Endothelial cell of umbilical vein (primary cell): Measurements from ENCODE around the gene CAMK2B. TPM values are rescaled to one million over a fixed set of nuclear protein-coding genes. Genes with fewer than 3 reads are reported as not detected.

Experiments used
- BruUV-seq: library from RNA; stranded (reverse); fragments of 400-500 nt; replicated peaks from 2 replicates; lab custom pipeline; 2021; lab: Mats Ljungman, UMichigan
- CTCF ChIA-PET: fragments of 300-600, 350-600 bp; sonication (Branson Sonifier 250); formaldehyde crosslinking; loops from one replicate; lab custom pipeline; 2021; ENCODE audit warnings: antibody characterized with exemption, inconsistent platforms; lab: Charles Lee
- POLR2A ChIA-PET: fragments of 300-600, 350-600 bp; sonication (Branson Sonifier 250); formaldehyde crosslinking; loops from one replicate; lab custom pipeline; 2021; ENCODE audit warnings: antibody characterized with exemption, inconsistent platforms; lab: Charles Lee
- DNase-seq: peaks from one replicate; pipeline ENCODE4 v3.0.0-alpha.2; 2011; ENCODE audit warnings: low read depth, low spot score
- FAIRE-seq: peaks from 2 replicates; lab custom pipeline; 2011; peaks lifted over from hg19 to GRCh38; lab: Jason Lieb, UNC
- H2AFZ ChIP-seq: 2 replicates; pipeline ENCODE4 v1.6.0; 2012; ENCODE audit warnings: low read depth, low read length, control low read depth, inconsistent platforms
- H3K27ac ChIP-seq: 2 replicates; pipeline ENCODE4 v1.5.1; 2011; ENCODE audit warnings: low read depth, mild to moderate bottlenecking, control low read depth, low read length, moderate library complexity; ENCODE audit not compliant: insufficient read depth
- H3K27me3 ChIP-seq, 2 experiments: 2 replicates each; pipeline versions ENCODE4 v1.6.0 to v1.6.1; 2011; ENCODE audit warnings: low read length in 2 of 2, mixed read lengths in 1 of 2; ENCODE audit not compliant: control insufficient read depth in 2 of 2, insufficient read depth in 2 of 2
- H3K36me3 ChIP-seq, 2 experiments: 2 replicates in 1 of 2; 3 replicates in 1 of 2; pipeline ENCODE4 v1.5.1; 2011; ENCODE audit warnings: low read length in 2 of 2, mild to moderate bottlenecking in 1 of 2, moderate library complexity in 1 of 2; ENCODE audit not compliant: control insufficient read depth in 2 of 2, insufficient read depth in 2 of 2; ENCODE audit errors: extremely low read depth in 1 of 2
- H3K4me1 ChIP-seq: 3 replicates; pipeline ENCODE4 v1.5.1; 2011; ENCODE audit warnings: mild to moderate bottlenecking, low read length; ENCODE audit not compliant: control insufficient read depth, insufficient read depth; ENCODE audit errors: extremely low read depth
- H3K4me2 ChIP-seq: 2 replicates; pipeline ENCODE4 v1.6.1; 2011; ENCODE audit warnings: low read length, control low read depth, mixed read lengths; ENCODE audit not compliant: insufficient read depth
- H3K4me3 ChIP-seq, 3 experiments: fragments of 200-600 bp in 1 of 3; sonication (generic), shearing (Covaris generic) in 1 of 3; replicated peaks in 1 of 3; 2 replicates each; pipeline ENCODE4 v1.5.1; 2011 to 2016; ENCODE audit warnings: control low read depth in 3 of 3, low read length in 3 of 3, mild to moderate bottlenecking in 2 of 3, inconsistent platforms in 1 of 3, low read depth in 1 of 3, moderate library complexity in 1 of 3; ENCODE audit not compliant: insufficient read depth in 1 of 3
- H3K79me2 ChIP-seq: 2 replicates; pipeline ENCODE4 v1.6.0; 2012; ENCODE audit warnings: low read length, inconsistent platforms; ENCODE audit not compliant: control insufficient read depth, insufficient read depth
- H3K9ac ChIP-seq: replicated peaks from 2 replicates; pipeline ENCODE3; 2011; ENCODE audit warnings: low read length, control low read depth; ENCODE audit not compliant: insufficient read depth; ENCODE audit errors: extremely low read depth
- H3K9me1 ChIP-seq: replicated peaks from 3 replicates; pipeline ENCODE4 v1.6.0; 2011; ENCODE audit warnings: mild to moderate bottlenecking, low read length; ENCODE audit not compliant: control insufficient read depth, insufficient read depth; ENCODE audit errors: extremely low read depth
- H3K9me3 ChIP-seq: replicated peaks from 2 replicates; pipeline ENCODE4 v1.5.1; 2012; ENCODE audit warnings: low read length, inconsistent platforms; ENCODE audit not compliant: control insufficient read depth, insufficient read depth
- H4K20me1 ChIP-seq: replicated peaks from 2 replicates; pipeline ENCODE3; 2011; ENCODE audit warnings: mild to moderate bottlenecking, low read length; ENCODE audit not compliant: control insufficient read depth, insufficient read depth; ENCODE audit errors: extremely low read depth
- CTCF ChIP-seq, 2 donors: IDR thresholded peaks; 1 replicate in 1 of 2; 2 replicates in 1 of 2; pipeline ENCODE4 v1.5.1; 2011; ENCODE audit warnings: low read length in 2 of 2, mild to moderate bottlenecking in 2 of 2, moderate library complexity in 2 of 2, control low read depth in 1 of 2, inconsistent platforms in 1 of 2, low read depth in 1 of 2; ENCODE audit not compliant: insufficient read depth in 1 of 2; ENCODE audit errors: extremely low read depth in 1 of 2
- FOS ChIP-seq: IDR thresholded peaks from 2 replicates; pipeline ENCODE4 v1.6.1; 2011; ENCODE audit warnings: mild to moderate bottlenecking, low read length, moderate library complexity, borderline replicate concordance; ENCODE audit not compliant: insufficient read depth
- GATA2 ChIP-seq: IDR thresholded peaks from 2 replicates; pipeline ENCODE4 v1.7.0; 2011; ENCODE audit warnings: low read depth, mild to moderate bottlenecking, moderate library complexity, mixed read lengths, low read length; ENCODE audit not compliant: insufficient read length, insufficient read depth
- dilution Hi-C: fragments of 300-500 bp; cut with MboI; formaldehyde crosslinking; loops from one replicate; pipeline ENCODE4 v1.15.0; 2019; ENCODE audit warnings: low sequenced_read_pairs; ENCODE audit not compliant: extremely low pct_ligation_motif_present
- intact Hi-C: fragments of 100-400 bp; cut with micrococcal nuclease; formaldehyde crosslinking; loops from one replicate; pipeline ENCODE4 v1.10.0; 2022
- polyA plus RNA-seq, 4 experiments: library from polyadenylated mRNA; depleted of rRNA in 3 of 4; stranded (reverse) in 3 of 4; unstranded in 1 of 4; fragments of >200 nt; gene quantifications; 2 replicates each; pipeline versions ENCODE4 v1.2.1 to v1.2.3, GENCODE V29; 2011 to 2012; ENCODE audit warnings: missing spikeins in 1 of 4
- total RNA-seq: library from RNA; stranded (reverse); gene quantifications from 2 replicates; pipeline ENCODE4 v1.2.3, GENCODE V29; 2021

The CAMK2B gene
- total and polyA plus RNA-seq, 2 donors (not counting 3 experiments of a cell fraction or from before 2014, with no cell fraction given): 0.57 to 1.6 TPM

DNA sequence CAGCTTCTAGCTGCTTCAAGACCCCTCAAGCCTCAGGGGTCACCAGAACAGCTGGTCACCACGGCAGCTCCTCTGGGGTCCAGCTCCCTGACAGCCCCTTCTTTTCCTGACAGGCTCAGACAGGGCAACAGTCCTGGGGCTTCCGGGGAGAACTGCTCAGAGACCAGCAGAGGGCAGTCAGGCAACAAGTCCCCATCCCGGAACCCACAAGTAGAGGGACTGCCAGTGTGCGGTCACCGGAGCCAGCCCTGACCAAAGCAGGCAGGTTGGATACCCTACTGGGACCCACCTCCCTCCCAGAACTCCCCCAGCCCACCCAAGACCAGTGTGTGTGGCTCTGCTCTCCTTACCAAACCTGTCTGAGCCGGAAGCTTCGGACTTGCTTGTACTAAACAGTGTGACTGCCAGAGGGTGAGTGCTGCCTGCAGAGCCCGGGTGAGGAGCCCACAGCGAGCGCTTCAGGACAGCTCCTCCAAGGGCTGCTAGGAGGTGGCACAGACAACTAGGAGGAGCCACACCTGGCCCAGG is 84.3 kb downstream of the CAMK2B start:
- no peak overlapping the region for H3K27ac ChIP-seq
- H3K9ac ChIP-seq: no peak overlapping the region
- ChIA-PET POLR2A (no interaction called here), CTCF (interaction anchor here (0.6 to 3.3 kb wide), 36 partner anchors 10 to 329 kb away, joined by 3 to 46 read pairs (median 5); partner anchors contain the start of genes CAMK2B and NUDCD3)
- dilution Hi-C loops (no loop called here), intact Hi-C loops (loop anchor here (1.0 kb wide), 3 partner anchors 66 to 324 kb away; no protein-coding TSS in a partner anchor)
- DNase-seq (peak; percentile 63), FAIRE-seq (peak; percentile 73)
- H3K36me3 ChIP-seq: no peaks in the 10 kb centered on the region
- TF ChIP-seq CTCF (IDR thresholded peaks at IDR 0.05; ENCODE audit: extremely low read depth in 1 of 2, insufficient read depth in 1 of 2, low read depth in 1 of 2, low read length in 2 of 2): peak; percentile 71 to 76
- no peak for TF ChIP-seq FOS
- no peaks in the 10 kb centered on the region for H3K27me3 ChIP-seq
- no peak overlapping the region for H3K4me3 ChIP-seq
- H3K4me1 ChIP-seq: no peaks in the 10 kb centered on the region
- no peaks in the 10 kb centered on the region for H4K20me1 ChIP-seq
- H3K9me3 ChIP-seq: no peaks in the 10 kb centered on the region
- H3K79me2 ChIP-seq: no peaks in the 10 kb centered on the region
- H3K9me1 ChIP-seq: no peaks in the 10 kb centered on the region
- no peak overlapping the region for H2AFZ ChIP-seq
- BruUV-seq: no TSS peak
- no peak overlapping the region for H3K4me2 ChIP-seq

DNA sequence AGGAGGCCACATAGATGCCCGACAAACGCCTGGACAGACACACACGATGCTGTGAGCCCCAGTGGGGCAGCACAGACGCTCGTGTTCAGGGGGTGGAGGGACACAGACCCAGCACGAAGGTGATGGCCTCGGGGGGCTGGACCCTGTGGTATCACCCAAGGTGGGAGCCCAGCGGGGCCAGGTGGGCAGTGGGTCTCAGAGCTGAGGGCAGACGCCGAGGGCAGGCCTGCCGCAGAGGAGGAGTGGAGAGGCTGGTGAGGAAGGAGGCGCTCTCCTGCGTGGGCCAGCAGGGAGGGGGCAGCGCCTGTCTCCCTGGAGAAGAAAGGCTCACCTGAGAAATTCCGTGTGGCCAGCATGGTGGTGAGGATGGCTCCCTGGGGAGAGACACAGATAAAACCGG is 85.0 kb downstream of the CAMK2B start:
- no peaks in the 10 kb centered on the region for H3K79me2 ChIP-seq
- dilution Hi-C loops (no loop called here), intact Hi-C loops (no loop called here)
- no peaks in the 10 kb centered on the region for H3K9me1 ChIP-seq
- CTCF ChIA-PET: interaction anchor here (0.6 to 3.3 kb wide), 31 partner anchors 10 to 330 kb away, joined by 3 to 46 read pairs (median 5); partner anchors contain the start of genes CAMK2B and NUDCD3
- H3K4me2 ChIP-seq: no peak overlapping the region
- no peak overlapping the region for H3K9ac ChIP-seq
- no peak overlapping the region for H2AFZ ChIP-seq
- no peak overlapping the region for H3K27ac ChIP-seq
- FAIRE-seq (no peak), DNase-seq (no peak)
- no TSS peak for BruUV-seq
- TF ChIP-seq FOS (no peak), GATA2 (no peak)
- no peaks in the 10 kb centered on the region for H3K4me1 ChIP-seq
- no peaks in the 10 kb centered on the region for H3K36me3 ChIP-seq
- H3K27me3 ChIP-seq: no peaks in the 10 kb centered on the region
- no peaks in the 10 kb centered on the region for H3K9me3 ChIP-seq
- no peaks in the 10 kb centered on the region for H4K20me1 ChIP-seq
- POLR2A ChIA-PET: no interaction called here
- no peak overlapping the region for H3K4me3 ChIP-seq
